RCC 7860 (cell line): Measurements from ENCODE around the gene DPP6.

ENCODE experiments used
- DNase-seq: peaks from one replicate; pipeline ENCODE4 v3.0.0-alpha.2; 2015; ENCODE audit warnings: low spot score
- FAIRE-seq: peaks from 2 replicates; lab custom pipeline; 2012; peaks lifted over from hg19 to GRCh38; lab: Jason Lieb, UNC

Gene DPP6

DNA sequence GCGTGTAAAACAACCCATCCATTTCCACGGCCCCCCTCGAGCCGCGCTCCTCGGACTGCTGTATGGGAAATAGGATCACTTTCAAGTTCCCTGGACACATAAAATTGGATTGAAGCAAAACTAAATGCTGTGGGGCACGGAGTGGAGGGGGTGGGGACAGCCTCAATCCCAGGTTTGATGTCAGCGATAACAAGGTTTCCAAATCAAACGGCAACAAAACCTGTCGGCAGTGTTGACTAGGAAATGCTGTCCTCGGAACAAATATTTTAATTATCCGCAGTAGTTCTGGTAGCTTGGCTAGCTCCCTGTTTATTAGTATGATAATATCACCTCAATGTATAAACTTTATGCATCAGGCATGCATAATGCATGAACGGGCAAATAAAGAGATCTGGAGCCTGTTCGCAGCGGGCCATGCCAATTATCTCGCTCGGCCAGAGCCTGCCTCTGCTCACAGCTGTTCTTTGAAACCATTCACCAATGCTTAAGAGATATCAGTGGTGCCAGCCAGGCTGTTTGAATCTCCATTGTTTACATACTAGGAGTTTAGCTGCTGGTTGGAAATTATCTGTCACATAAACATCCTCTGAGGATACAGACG, 789.6 kb downstream of the DPP6 start:
- FAIRE-seq: no peak
- DNase-seq: no peak

DNA sequence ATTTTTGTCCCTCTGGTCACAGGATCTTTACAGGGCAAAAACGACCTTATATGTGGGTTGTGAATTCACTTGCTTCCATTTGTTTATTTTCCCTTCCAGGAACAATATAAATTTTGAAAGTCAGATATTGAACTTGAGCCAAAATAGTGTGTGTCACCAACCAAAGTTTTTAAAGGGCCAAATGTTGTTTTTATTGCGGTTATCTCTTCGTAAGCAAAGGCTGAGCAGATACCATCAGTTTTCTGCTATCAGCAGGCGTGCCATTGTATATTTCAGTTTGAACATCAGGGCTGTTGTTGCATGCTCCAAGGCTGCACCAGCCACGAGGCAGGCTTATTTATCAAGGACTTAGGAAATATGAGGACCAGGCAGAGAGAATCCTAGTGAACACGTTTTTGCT, 790.4 kb downstream of the DPP6 start:
- FAIRE-seq: no peak
- no peak for DNase-seq

- DNase-seq (no peak), FAIRE-seq (no peak)
Observed at GRCh38 chr7:154843670-154844237, 791.6 kb downstream of the DPP6 start.

GRCh38 chr7:154844499-154844898, 792.3 kb downstream of the DPP6 start:
- DNase-seq: no peak
- no peak for FAIRE-seq

GRCh38 chr7:154844955-154845354, 792.8 kb downstream of the DPP6 start:
- no peak for DNase-seq
- FAIRE-seq: no peak

DNA sequence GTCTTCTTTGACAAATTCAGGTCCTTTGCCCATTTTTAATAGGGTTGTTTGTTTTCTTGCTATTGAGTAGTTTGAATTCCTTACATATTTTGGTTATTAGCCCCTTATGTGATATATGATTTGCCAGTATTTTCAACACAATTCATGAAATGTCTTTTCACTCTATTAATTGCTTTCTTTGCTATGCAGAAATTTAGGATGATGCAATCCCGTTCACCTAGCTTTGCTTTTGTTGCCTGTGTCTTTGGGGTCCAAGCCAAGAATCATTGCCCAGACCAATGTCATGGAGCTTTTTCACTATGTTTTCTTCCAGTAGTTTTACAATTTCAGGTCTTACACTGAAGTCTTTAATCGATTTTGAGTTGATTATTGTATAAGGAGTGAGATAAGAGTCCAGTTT, 796.3 kb downstream of the DPP6 start:
- no peak for DNase-seq

GRCh38 chr7:154852205-154852604, 800.0 kb downstream of the DPP6 start:
- no peak for FAIRE-seq
- DNase-seq: no peak

More for the DNA sequence above, 796.3 kb downstream of the DPP6 start:
- no peak for FAIRE-seq

DNA sequence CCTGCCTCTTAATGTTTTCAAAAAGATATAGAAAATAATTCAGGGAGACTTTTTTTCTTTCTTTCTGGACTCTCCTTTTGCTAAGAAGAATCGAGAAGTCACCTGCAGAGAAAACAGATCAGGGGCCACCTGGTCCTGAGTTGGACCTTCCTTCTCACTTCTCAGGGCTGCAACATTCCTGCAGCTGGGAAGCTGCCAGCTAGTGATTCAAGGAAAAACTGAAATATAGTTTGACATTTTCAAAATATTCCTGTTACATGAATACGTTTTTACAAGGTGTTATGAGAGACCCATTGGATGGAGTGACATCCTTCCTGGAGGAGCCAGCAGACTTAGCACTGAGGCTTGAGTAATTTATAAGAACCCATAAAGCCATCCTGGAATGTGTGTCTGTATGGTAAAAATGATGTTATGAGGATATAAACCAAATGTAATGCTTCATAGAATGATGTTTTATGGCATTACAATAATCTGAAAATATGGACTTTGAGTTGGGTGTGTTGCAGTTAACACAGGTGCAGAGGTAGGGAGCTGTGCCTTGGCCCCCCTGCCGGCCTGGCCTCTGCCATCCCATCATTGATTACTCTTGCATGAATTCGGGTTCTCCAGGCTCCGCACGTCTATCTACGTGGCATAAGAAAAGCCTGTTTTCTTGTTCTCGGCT, 801.0 kb downstream of the DPP6 start:
- DNase-seq: no peak
- no peak for FAIRE-seq

- no peak for FAIRE-seq
- DNase-seq: no peak
Observed at GRCh38 chr7:154853727-154854095, 801.5 kb downstream of the DPP6 start.

GRCh38 chr7:154854836-154855235, 802.6 kb downstream of the DPP6 start:
- FAIRE-seq (no peak), DNase-seq (no peak)

- no peak for FAIRE-seq
- no peak for DNase-seq
Observed at GRCh38 chr7:154855366-154855765, 803.2 kb downstream of the DPP6 start.

DNA sequence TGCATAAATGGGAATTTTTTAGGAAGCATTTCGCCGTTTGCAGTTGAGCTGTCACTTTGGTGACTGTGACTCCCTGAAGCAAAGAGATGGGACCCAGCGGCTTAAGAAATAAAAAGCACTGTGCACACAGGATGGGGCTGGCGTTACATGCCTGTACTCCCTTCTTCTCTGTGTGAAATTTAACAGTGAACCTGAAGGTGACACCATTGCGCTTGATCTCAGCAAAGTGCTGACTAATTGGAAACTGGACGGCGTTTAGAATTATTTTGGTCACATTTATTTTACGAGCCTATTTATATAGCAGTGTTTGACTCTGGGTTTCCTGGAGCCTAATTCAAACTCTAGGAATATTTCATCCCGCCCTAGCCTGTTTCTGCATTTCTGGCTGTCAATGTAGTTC, 804.5 kb downstream of the DPP6 start:
- no peak for FAIRE-seq
- DNase-seq: no peak

- no peak for DNase-seq
- no peak for FAIRE-seq
Observed at GRCh38 chr7:154857240-154857639, 805.0 kb downstream of the DPP6 start.

DNA sequence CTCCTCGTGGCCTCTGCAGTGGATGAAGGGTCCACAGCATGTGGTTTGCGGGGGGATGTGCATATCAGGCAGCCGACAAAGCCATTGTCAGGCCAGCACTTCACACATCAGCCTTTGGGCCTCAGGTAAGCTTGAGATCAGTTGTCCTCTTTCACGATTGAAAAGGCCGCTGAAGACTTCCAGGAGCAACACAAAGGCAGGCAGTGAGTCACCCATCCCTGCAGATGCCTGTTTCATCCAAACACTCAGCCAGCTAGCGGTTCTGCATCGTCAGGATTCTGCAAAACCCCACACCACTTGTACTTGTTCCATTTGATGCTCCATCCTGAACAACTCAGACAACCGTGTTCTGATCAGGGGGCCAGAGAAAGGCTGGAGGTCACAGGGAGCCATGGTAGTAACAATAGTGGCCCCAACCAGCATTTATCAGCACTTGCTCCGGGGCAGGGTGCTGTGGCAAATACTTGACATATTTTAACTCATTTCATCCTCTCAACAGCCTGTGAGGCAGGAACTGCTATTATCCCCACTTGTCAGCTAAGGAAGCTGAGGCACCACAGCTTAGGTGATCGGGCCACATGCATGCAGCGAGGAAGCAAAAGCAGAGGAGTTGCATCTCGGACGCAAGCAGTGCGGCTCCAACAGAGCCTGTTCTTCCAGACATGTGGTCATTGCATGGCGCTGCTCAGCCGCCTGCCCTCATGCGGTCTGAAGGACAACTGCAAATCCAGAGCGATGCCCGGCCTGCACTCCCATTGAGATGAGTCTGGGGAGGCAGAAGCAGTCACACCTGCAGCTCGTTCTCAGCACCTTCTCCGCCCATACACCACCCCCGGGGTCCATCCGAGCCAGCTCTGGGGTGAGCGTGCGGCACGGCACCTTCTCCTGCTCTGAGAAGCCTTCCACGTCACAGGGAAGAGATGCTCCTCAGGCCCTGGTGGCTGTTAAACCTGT, 805.8 kb downstream of the DPP6 start:
- DNase-seq (no peak), FAIRE-seq (no peak)

- no peak for FAIRE-seq
- DNase-seq: no peak
Observed at GRCh38 chr7:154858836-154859537, 806.8 kb downstream of the DPP6 start.

GRCh38 chr7:154859747-154860620, 807.8 kb downstream of the DPP6 start:
- FAIRE-seq (no peak), DNase-seq (no peak)

- DNase-seq: no peak
- FAIRE-seq: no peak
Observed at GRCh38 chr7:154860621-154861375, 808.6 kb downstream of the DPP6 start.

- FAIRE-seq: no peak
- no peak for DNase-seq
Observed at GRCh38 chr7:154861589-154861988, 809.4 kb downstream of the DPP6 start.

- FAIRE-seq: no peak
- DNase-seq: no peak
Observed at GRCh38 chr7:154862153-154862791, 810.1 kb downstream of the DPP6 start.
